ENCODE results near the gene HSP90AB1. TPM values are rescaled to one million over a fixed set of nuclear protein-coding genes. Genes with fewer than 3 reads are reported as not detected.

The HSP90AB1 gene
- total RNA-seq, 1 experiment from 2014 or later, result 1,986 TPM

- Histone ChIP-seq H3K79me1 (ENCODE audit: insufficient read depth, low read depth, low read length, poor library complexity, severe bottlenecking) (peaks cover 8% of the 10 kb centered on the region), H2BK12ac (ENCODE audit: insufficient read length, low read depth, low read length) (no peak overlapping the region), H2AK5ac (ENCODE audit: insufficient read length, low read length) (no peak overlapping the region), H2BK5ac (ENCODE audit: insufficient read length, low read length) (no peak overlapping the region), H3K79me2 (ENCODE audit: insufficient read depth, low read length) (peaks cover 9% of the 10 kb centered on the region; the same call in 1 of the 2 replicates), H2BK120ac (ENCODE audit: low read depth, low read length, poor library complexity, severe bottlenecking) (no peak overlapping the region), H2BK20ac (ENCODE audit: low read depth, low read length, poor library complexity, severe bottlenecking) (no peak overlapping the region), H4K91ac (ENCODE audit: insufficient read length, low read depth, low read length) (no peak overlapping the region), H4K5ac (ENCODE audit: insufficient read length, low read depth, low read length) (no peak overlapping the region), H3K9ac (ENCODE audit: extremely low read depth, insufficient read length, low read length) (no peak overlapping the region), H4K8ac (replicated peaks; ENCODE audit: insufficient read length, low read depth, low read length) (no peak overlapping the region), H3K23me2 (ENCODE audit: insufficient read length, low read depth, low read length, poor library complexity, severe bottlenecking) (peaks cover 22% of the 10 kb centered on the region), H3T11ph (ENCODE audit: low read length) (no peak overlapping the region), H3K27ac (ENCODE audit: insufficient read length, low read depth, low read length) (no peak overlapping the region), H3K9me3 (ENCODE audit: control insufficient read depth, low read depth, low read length) (no peaks in the 10 kb centered on the region), H3K18ac (ENCODE audit: insufficient read length, low read depth, low read length) (no peak overlapping the region), H3K4ac (ENCODE audit: low read depth, low read length) (no peak overlapping the region), H2BK15ac (ENCODE audit: low read depth, low read length) (no peak overlapping the region), H3K4me2 (ENCODE audit: insufficient read depth, insufficient read length, low read length) (peak overlapping the region; percentile 4), H3K14ac (ENCODE audit: insufficient read depth, low read length) (no peak overlapping the region), H4K20me1 (ENCODE audit: control insufficient read depth, insufficient read depth, insufficient read length) (no peaks in the 10 kb centered on the region), H3K23ac (ENCODE audit: insufficient read length, low read depth, low read length) (no peak overlapping the region), H2AFZ (ENCODE audit: low read length) (no peak overlapping the region), H3K56ac (ENCODE audit: insufficient read length, low read depth, low read length) (no peak overlapping the region), H3K27me3 (ENCODE audit: insufficient read depth, low read length) (no peaks in the 10 kb centered on the region), H3K4me1 (ENCODE audit: insufficient read depth, low read length) (peaks cover 16% of the 10 kb centered on the region; the same call in 1 of the 2 replicates)
- Mint-ChIP-seq H3K27ac (peak overlapping the region in 2 of 3 experiments; percentile 91 to 94; a peak in 5 of 7 replicates), H3K36me3 (ENCODE audit: insufficient read depth in 1 of 3, low read depth in 3 of 3) (peaks cover 0 to 3% (median 0%) of the 10 kb centered on the region in 3 experiments; a peak in 2 of 7 replicates), H3K4me3 (peak overlapping the region; percentile 68), H3K27me3 (ENCODE audit: low read depth) (peaks cover 3% of the 10 kb centered on the region), H3K4me1 (peaks cover 62 to 63% of the 10 kb centered on the region in 2 experiments), H3K9me3 (no peaks in the 10 kb centered on the region; a peak in 1 of 5 replicates)
- no CpG with 5 or more reads among the region's 28 CpGs for WGBS (ENCODE audit: extremely low coverage, insufficient read length, low lambda C conversion rate)
- no peak for DNase-seq
- TF ChIP-seq, protein P1, sequence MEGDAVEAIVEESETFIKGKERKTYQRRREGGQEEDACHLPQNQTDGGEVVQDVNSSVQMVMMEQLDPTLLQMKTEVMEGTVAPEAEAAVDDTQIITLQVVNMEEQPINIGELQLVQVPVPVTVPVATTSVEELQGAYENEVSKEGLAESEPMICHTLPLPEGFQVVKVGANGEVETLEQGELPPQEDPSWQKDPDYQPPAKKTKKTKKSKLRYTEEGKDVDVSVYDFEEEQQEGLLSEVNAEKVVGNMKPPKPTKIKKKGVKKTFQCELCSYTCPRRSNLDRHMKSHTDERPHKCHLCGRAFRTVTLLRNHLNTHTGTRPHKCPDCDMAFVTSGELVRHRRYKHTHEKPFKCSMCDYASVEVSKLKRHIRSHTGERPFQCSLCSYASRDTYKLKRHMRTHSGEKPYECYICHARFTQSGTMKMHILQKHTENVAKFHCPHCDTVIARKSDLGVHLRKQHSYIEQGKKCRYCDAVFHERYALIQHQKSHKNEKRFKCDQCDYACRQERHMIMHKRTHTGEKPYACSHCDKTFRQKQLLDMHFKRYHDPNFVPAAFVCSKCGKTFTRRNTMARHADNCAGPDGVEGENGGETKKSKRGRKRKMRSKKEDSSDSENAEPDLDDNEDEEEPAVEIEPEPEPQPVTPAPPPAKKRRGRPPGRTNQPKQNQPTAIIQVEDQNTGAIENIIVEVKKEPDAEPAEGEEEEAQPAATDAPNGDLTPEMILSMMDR (conservative IDR thresholded peaks at IDR 0.05), result no peak
Measured at GRCh38 chr6:44219815-44220784, 26.8 kb upstream of the HSP90AB1 start.
